Progenitor cell of endocrine pancreas (in vitro differentiated cells): ENCODE data around the gene FCHSD2. TPM values are rescaled to one million over a fixed set of nuclear protein-coding genes. Genes with fewer than 3 reads are reported as not detected.

Experiments
- DNase-seq: peaks from one replicate; pipeline ENCODE4 v3.0.0; 2021; ENCODE audit warnings: low spot score; ENCODE audit not compliant: unreplicated experiment
- H3K27ac Mint-ChIP-seq: 2 replicates; pipeline ENCODE4 v1.8.0; 2021; ENCODE audit warnings: mild to moderate bottlenecking, moderate library complexity, mixed read lengths
- H3K27me3 Mint-ChIP-seq: 2 replicates; pipeline ENCODE4 v1.8.0; 2021; ENCODE audit warnings: mixed read lengths
- H3K36me3 Mint-ChIP-seq: 2 replicates; pipeline ENCODE4 v1.8.0; 2022; ENCODE audit warnings: mixed read lengths; ENCODE audit not compliant: insufficient read depth
- H3K4me1 Mint-ChIP-seq: 2 replicates; pipeline ENCODE4 v1.8.0; 2021; ENCODE audit warnings: low read depth, mixed read lengths
- H3K4me3 Mint-ChIP-seq: 2 replicates; pipeline ENCODE4 v1.8.0; 2021; ENCODE audit warnings: low read depth, mild to moderate bottlenecking, moderate library complexity, mixed read lengths
- H3K9me3 Mint-ChIP-seq: 2 replicates; pipeline ENCODE4 v1.8.0; 2021; ENCODE audit warnings: low read depth, mixed read lengths
- total RNA-seq: library from RNA; stranded (reverse); gene quantifications from 2 replicates; pipeline ENCODE4 v1.2.1, GENCODE V29; 2021
- TF ChIP-seq, protein P1 (sequence below): fragments of 200-600 bp; sonication (generic); IDR thresholded peaks from one replicate; pipeline ENCODE4 v1.5.0; 2021; ENCODE audit warnings: antibody characterized with exemption, mild to moderate bottlenecking; ENCODE audit not compliant: unreplicated experiment

The FCHSD2 gene
- total RNA-seq, 1 donor from 2014 or later, result 35.4 TPM

DNA sequence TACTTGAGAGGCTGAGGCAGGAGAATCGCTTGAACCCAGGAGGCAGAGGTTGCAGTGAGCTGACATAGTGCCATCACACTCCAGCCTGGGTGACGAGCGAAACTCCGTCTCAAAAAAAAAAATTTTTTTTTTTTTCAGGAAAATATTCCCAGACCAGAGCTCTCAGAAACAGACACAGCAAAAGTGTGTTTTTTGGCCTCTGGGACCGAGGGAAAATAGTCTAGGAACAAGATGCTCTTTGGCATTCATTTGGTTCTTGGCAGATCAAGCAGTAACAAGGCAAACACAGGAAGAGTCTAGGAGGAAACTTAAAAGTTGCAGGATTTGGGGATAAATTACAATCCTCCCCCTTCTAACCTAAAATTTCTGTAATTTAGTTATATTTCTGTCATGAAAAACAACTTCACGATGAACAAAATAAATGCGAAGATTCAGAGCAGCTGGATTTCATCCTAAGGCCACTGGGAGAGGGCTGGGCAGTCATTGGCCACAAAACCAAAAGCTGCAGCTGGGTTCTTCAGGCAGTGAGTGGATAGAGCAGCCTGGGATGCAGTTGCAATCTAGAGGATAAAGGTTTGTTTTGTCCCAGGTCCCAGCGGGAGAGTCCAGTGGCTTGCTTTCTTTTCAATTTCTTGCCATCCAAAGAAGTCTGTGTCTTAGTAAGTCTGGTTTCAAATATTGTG lies 308.2 kb downstream of the FCHSD2 start:
- H3K27me3 Mint-ChIP-seq, result no peaks in the 10 kb centered on the region
- no peak for DNase-seq
- H3K36me3 Mint-ChIP-seq, result peaks cover 4% of the 10 kb centered on the region
- H3K27ac Mint-ChIP-seq, result no peak overlapping the region
- TF ChIP-seq, protein P1, sequence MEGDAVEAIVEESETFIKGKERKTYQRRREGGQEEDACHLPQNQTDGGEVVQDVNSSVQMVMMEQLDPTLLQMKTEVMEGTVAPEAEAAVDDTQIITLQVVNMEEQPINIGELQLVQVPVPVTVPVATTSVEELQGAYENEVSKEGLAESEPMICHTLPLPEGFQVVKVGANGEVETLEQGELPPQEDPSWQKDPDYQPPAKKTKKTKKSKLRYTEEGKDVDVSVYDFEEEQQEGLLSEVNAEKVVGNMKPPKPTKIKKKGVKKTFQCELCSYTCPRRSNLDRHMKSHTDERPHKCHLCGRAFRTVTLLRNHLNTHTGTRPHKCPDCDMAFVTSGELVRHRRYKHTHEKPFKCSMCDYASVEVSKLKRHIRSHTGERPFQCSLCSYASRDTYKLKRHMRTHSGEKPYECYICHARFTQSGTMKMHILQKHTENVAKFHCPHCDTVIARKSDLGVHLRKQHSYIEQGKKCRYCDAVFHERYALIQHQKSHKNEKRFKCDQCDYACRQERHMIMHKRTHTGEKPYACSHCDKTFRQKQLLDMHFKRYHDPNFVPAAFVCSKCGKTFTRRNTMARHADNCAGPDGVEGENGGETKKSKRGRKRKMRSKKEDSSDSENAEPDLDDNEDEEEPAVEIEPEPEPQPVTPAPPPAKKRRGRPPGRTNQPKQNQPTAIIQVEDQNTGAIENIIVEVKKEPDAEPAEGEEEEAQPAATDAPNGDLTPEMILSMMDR, result no peak
- H3K9me3 Mint-ChIP-seq, result no peaks in the 10 kb centered on the region
- H3K4me1 Mint-ChIP-seq, result peaks cover 2% of the 10 kb centered on the region
- H3K4me3 Mint-ChIP-seq, result no peak overlapping the region

DNA sequence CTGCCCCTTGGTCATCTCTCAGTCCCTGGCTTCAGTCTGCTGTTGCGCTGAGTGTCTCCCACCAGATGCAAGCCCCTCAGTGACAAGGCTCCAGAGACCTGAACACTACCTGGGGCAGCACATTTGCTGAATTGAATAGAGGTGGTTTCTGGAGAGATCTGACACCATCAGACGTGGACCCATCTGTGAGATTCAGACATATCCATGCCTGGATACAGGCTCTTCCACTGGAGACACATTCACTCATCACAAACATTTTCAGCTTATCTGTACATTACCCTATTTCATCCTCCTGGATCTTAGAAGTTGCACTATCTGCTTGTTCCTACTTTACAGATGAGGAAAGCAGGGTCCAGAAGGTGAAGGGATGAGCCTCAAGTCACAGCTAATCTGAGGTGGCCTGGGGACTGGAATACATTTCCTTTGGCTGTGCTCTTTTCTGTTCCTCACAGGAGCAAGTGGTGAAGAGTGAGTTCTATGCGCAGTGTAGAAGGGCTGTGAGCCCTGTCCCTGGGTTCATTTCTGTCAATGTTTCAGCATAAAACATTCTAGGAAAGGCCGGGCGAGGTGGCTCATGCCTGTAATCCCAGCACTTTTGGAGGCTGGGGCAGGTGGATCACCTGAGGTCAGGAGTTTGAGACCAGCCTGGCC lies 308.9 kb downstream of the FCHSD2 start:
- Mint-ChIP-seq H3K9me3 (no peaks in the 10 kb centered on the region), H3K4me1 (peaks cover 2% of the 10 kb centered on the region), H3K27me3 (no peaks in the 10 kb centered on the region), H3K27ac (no peak overlapping the region), H3K36me3 (peaks cover 4% of the 10 kb centered on the region), H3K4me3 (no peak overlapping the region)
- TF ChIP-seq, protein P1, result no peak
- no peak for DNase-seq

DNA sequence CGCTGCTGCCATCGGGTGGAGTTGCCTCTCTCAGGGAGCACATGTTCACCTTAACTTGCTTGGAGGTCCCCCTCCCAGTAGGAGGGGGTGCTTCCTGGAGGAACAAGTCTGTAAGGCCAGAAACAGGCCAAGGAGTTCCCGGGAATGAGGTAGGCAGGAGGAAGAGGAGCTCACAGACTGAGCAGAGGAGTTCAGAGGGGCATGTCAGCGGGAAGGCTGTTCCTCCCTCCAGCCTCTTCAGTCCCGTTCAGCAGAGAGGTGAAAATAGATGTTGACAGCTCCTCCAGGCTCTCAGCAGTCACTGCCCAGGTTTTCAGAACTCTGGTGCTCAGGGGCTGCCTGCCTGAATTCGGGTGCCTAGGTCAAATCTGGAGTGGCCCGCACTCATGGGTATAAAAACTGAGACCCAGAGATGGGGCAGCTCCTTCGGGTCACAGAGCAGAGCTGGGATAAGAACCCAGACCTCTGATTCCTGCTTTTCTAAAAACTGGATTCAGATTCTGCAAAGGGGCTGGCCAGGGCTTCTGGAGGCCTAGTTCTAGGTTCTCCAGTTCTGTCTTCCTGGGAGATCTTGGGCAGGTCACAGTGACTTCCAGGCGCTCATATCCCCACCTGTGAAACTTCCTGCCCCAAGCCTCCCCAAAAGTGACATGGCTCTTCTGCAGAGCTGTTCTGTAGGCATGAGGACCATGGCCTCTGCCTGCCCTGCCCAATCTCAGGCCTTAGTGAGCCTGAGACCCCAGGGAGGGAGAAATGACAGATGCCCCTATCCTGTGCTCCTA lies 309.6 kb downstream of the FCHSD2 start:
- Mint-ChIP-seq H3K9me3 (no peaks in the 10 kb centered on the region), H3K4me3 (no peak overlapping the region), H3K27me3 (no peaks in the 10 kb centered on the region), H3K27ac (no peak overlapping the region), H3K36me3 (peaks cover 3% of the 10 kb centered on the region), H3K4me1 (peaks cover 2% of the 10 kb centered on the region)
- no peak for DNase-seq
- TF ChIP-seq, protein P1, result no peak

DNA sequence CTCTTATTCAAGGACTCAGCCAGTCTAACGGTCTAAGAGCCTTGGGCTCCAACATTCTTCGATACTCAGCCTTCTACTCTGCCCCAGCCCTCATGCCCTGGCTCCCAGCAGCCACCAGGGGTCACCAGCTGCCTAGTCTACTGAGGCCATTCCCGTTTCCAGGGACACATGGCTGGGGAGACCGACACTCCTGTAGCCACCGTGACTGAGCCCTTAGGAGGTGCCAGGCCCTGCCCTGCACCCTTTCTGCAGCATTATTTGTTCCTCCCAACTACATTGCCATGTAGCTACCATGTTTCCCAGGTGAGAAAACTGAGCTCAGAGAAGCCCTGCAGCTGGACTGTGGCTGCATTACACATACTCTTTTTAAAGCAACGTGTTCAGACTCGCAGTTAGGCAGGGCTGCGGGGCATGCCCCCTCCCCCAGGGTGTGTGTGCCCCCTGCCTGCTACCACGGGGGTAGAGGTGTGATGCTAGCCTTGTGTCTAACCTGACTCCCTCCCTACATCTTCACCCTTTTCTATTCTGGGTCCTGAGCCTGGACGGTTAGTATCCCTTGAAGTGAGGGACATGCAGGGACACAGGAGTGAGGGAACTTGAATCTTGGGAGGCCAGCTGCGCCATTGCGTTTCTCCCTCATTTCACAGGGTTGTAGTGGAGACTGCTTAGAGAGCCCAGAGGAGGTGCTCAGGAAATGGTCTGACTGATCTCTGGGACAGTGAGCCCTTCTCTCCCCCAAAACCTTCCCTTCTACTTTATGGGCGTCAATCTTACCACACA lies 310.4 kb downstream of the FCHSD2 start:
- Mint-ChIP-seq H3K36me3 (peaks cover 3% of the 10 kb centered on the region), H3K9me3 (no peaks in the 10 kb centered on the region), H3K27me3 (no peaks in the 10 kb centered on the region), H3K27ac (peak overlapping the region; percentile 23), H3K4me3 (no peak overlapping the region), H3K4me1 (peaks cover 2% of the 10 kb centered on the region)
- peak; percentile 73 for DNase-seq
- TF ChIP-seq, protein P1, result peak; percentile 98
